Psoas muscle (tissue), 8 donors: ENCODE data around the gene HS6ST3. TPM values are rescaled to one million over a fixed set of nuclear protein-coding genes. Genes with fewer than 3 reads are reported as not detected.
"Not testable (repeated sequence)": the region's sequence is repeated elsewhere in the genome, so short reads cannot be mapped to it uniquely, and the experiment has no call there.

Experiments used
- ATAC-seq, 4 donors: fragments of 200-7000 bp; cut with Tn5 transposase; one replicate each; pipeline ENCODE4 v1.9.1; 2020; ENCODE audit warnings: moderate library complexity in 3 of 4, mild to moderate bottlenecking in 2 of 4
- DNase-seq, 2 donors: peaks; one replicate each; pipeline ENCODE4 v3.0.0-alpha.2; 2020
- H3K27ac ChIP-seq: fragments of 200-600 bp; one replicate; pipeline ENCODE4 v1.8.0; 2022
- H3K27me3 ChIP-seq, 3 donors: fragments of 200-600 bp in 1 of 3; one replicate each; pipeline versions ENCODE4 v1.6.1 to v1.8.0; 2013 to 2022; ENCODE audit warnings: low read length in 2 of 3, mild to moderate bottlenecking in 2 of 3, moderate library complexity in 1 of 3; ENCODE audit not compliant: insufficient read depth in 3 of 3
- H3K36me3 ChIP-seq, 2 donors: fragments of 200-600 bp in 1 of 2; one replicate each; pipeline versions ENCODE4 v1.6.1 to v1.8.0; 2013 to 2022; ENCODE audit warnings: low read depth in 1 of 2, mild to moderate bottlenecking in 1 of 2, moderate library complexity in 1 of 2; ENCODE audit not compliant: insufficient read depth in 1 of 2
- H3K4me1 ChIP-seq: fragments of 200-600 bp; one replicate; pipeline ENCODE4 v1.8.0; 2022
- H3K4me3 ChIP-seq: fragments of 200-600 bp; one replicate; pipeline ENCODE4 v1.8.0; 2022; ENCODE audit warnings: mild to moderate bottlenecking
- H3K9me3 ChIP-seq: fragments of 200-600 bp; one replicate; pipeline ENCODE4 v1.8.0; 2022
- CTCF ChIP-seq: fragments of 200-600 bp; IDR thresholded peaks from one replicate; pipeline ENCODE4 v1.8.0; 2022; ENCODE audit warnings: antibody characterized with exemption
- WGBS, 3 donors: extraction: QIAGEN DNeasy Blood & Tissue Kit; methylation state at CpG; one replicate each; pipeline versions ENCODE4 v1.1.6 to v1.1.7; 2013; 5-methylcytosine and 5-hydroxymethylcytosine counted together
- intact Hi-C, 2 donors: fragments of 100-400 bp; cut with DNase I; formaldehyde crosslinking; loops; one replicate each; pipeline versions ENCODE4 v1.11.0 to v1.14.2; 2022
- polyA plus RNA-seq, 3 donors: library from polyadenylated mRNA; stranded (reverse); fragments of 200-250 nt; gene quantifications; one replicate each; pipeline ENCODE4 v1.2.3, GENCODE V29; 2013
- total RNA-seq, 4 donors: library from RNA; stranded (reverse); fragmentation: NEBNext Ultra II Directional in 2 of 4; extraction: Animal tissue kit (Norgen Biotek cat#: 25700) in 2 of 4; gene quantifications; one replicate each; pipeline versions ENCODE4 v1.2.1 to v1.2.4, GENCODE V29; 2021 to 2023
- donor health status: healthy with polysubstance abuse.
- donor health status: DM: no; HTN: no; CAD: no; lungs with moderate emphysema.
- donor health status: Bipolar disorder and iron deficiency.
- donor health status: healthy.
- donor health status: DM: yes; HTN: yes; CAD: no.
- donor health status: DM: no; HTN: no; CAD: no.
- donor health status: DM: no; HTN: no; CAD: no.
- donor health status: DM: yes; HTN: yes; CAD: no.

The HS6ST3 gene
- total and polyA plus RNA-seq, 7 donors = 0.01 to 0.58 (median 0.10) TPM

GRCh38 chr13:96511587-96511986 is 421.7 kb downstream of the HS6ST3 start:
- intact Hi-C loops = no loop called here
- Histone ChIP-seq H3K27me3 (no peaks in the 10 kb centered on the region), H3K27ac (no peak overlapping the region), H3K36me3 (no peaks in the 10 kb centered on the region), H3K4me3 (no peak overlapping the region), H3K4me1 (no peaks in the 10 kb centered on the region), H3K9me3 (no peaks in the 10 kb centered on the region)
- DNase-seq (no peak), ATAC-seq (no peak)
- TF ChIP-seq CTCF = no peak
- 86 to 91% (median 88%) methylated on average over 2 of the region's 2 CpGs for WGBS, 3 donors

- Histone ChIP-seq H3K4me3 (no peak overlapping the region), H3K27me3 (no peaks in the 10 kb centered on the region), H3K4me1 (no peaks in the 10 kb centered on the region), H3K27ac (no peak overlapping the region), H3K36me3 (no peaks in the 10 kb centered on the region), H3K9me3 (no peaks in the 10 kb centered on the region)
- DNase-seq (no peak), ATAC-seq (no peak)
- no peak for TF ChIP-seq CTCF
- WGBS, 3 donors = 31 to 43% (median 32%) methylated on average over 1 of the region's 1 CpG
- intact Hi-C loops = no loop called here
Observed at GRCh38 chr13:96519380-96519779, 429.5 kb downstream of the HS6ST3 start.

GRCh38 chr13:96524398-96525020 is 434.6 kb downstream of the HS6ST3 start:
- intact Hi-C loops, H3K9me3 ChIP-seq, H3K36me3 ChIP-seq, H3K27me3 ChIP-seq, H3K27ac ChIP-seq, ATAC-seq, DNase-seq, H3K4me3 ChIP-seq, H3K4me1 ChIP-seq: not testable (repeated sequence)
- 84 to 89% (median 87%) methylated on average over 11 of the region's 11 CpGs for WGBS, 3 donors

- no peaks in the 10 kb centered on the region for H3K9me3 ChIP-seq
- H3K36me3 ChIP-seq = no peaks in the 10 kb centered on the region
- H3K27me3 ChIP-seq = no peaks in the 10 kb centered on the region
- ATAC-seq (no peak), DNase-seq (no peak)
- H3K27ac ChIP-seq = no peak overlapping the region
- intact Hi-C loops = no loop called here
- no peaks in the 10 kb centered on the region for H3K4me1 ChIP-seq
- TF ChIP-seq CTCF = no peak
- H3K4me3 ChIP-seq = no peak overlapping the region
- WGBS, 3 donors = 75 to 88% (median 80%) methylated on average over 2 of the region's 2 CpGs
Observed at GRCh38 chr13:96525715-96526114, 435.8 kb downstream of the HS6ST3 start.

GRCh38 chr13:96527497-96527896 is 437.6 kb downstream of the HS6ST3 start:
- Histone ChIP-seq H3K36me3 (no peaks in the 10 kb centered on the region), H3K27ac (no peak overlapping the region), H3K27me3 (no peaks in the 10 kb centered on the region), H3K4me1 (no peaks in the 10 kb centered on the region), H3K4me3 (no peak overlapping the region), H3K9me3 (no peaks in the 10 kb centered on the region)
- 47 to 63% (median 58%) methylated on average over 3 of the region's 3 CpGs for whole genome bisulfite sequencing, 3 donors
- intact Hi-C loops = no loop called here
- no peak for TF ChIP-seq CTCF
- ATAC-seq = no peak
- DNase-seq = no peak
